A673 (cell line): Measurements from ENCODE around the gene THNSL1.

Source experiments
- EZH2 ChIP-seq: fragments of 200-600 bp; sonication (generic); IDR thresholded peaks from 2 replicates; pipeline ENCODE4 v1.6.1; 2017; ENCODE audit warnings: borderline replicate concordance, low read depth, mild to moderate bottlenecking, mixed read lengths, antibody characterized with exemption, low read length; ENCODE audit not compliant: poor library complexity, severe bottlenecking
- TF ChIP-seq, protein P1 (sequence below): fragments of 300-800, 200-600 bp; sonication (generic); conservative IDR thresholded peaks from 2 replicates; pipeline ENCODE4 v1.5.1; 2017; ENCODE audit warnings: low read depth, mild to moderate bottlenecking, antibody characterized with exemption, low read length, moderate library complexity, mixed read lengths

GRCh38 chr10:25017661-25018060 lies 1.2 kb downstream of the THNSL1 start:
- TF ChIP-seq, protein P1, sequence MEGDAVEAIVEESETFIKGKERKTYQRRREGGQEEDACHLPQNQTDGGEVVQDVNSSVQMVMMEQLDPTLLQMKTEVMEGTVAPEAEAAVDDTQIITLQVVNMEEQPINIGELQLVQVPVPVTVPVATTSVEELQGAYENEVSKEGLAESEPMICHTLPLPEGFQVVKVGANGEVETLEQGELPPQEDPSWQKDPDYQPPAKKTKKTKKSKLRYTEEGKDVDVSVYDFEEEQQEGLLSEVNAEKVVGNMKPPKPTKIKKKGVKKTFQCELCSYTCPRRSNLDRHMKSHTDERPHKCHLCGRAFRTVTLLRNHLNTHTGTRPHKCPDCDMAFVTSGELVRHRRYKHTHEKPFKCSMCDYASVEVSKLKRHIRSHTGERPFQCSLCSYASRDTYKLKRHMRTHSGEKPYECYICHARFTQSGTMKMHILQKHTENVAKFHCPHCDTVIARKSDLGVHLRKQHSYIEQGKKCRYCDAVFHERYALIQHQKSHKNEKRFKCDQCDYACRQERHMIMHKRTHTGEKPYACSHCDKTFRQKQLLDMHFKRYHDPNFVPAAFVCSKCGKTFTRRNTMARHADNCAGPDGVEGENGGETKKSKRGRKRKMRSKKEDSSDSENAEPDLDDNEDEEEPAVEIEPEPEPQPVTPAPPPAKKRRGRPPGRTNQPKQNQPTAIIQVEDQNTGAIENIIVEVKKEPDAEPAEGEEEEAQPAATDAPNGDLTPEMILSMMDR, result no peak
- no peak for TF ChIP-seq EZH2
